ENCODE data around the gene STAT5A. TPM values are rescaled to one million over a fixed set of nuclear protein-coding genes. Genes with fewer than 3 reads are reported as not detected.
"Not testable (repeated sequence)": the region's sequence is repeated elsewhere in the genome, so short reads cannot be mapped to it uniquely, and the experiment has no call there.

Gene STAT5A
- total RNA-seq, 1 donor from 2014 or later: 140 TPM

DNA sequence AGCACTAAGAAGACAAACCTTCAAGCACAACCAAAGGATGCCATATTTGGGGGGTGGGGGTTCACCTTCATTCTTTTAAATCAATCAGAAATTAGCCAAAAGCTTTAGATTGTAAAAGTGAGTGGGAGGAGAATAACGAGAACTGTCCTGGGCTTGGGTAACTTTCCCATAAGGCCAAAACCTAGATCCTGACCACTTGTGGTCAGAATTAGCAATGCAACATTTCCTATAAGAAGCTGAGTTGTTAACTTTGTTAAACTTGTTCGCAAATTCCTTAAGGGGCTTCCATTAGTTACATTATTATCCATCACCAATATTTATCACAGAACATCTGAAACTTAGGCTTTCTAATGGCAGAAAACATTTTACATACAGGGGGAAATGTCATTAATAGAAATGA is 37.2 kb upstream of the STAT5A start:
- TF ChIP-seq, protein P1, sequence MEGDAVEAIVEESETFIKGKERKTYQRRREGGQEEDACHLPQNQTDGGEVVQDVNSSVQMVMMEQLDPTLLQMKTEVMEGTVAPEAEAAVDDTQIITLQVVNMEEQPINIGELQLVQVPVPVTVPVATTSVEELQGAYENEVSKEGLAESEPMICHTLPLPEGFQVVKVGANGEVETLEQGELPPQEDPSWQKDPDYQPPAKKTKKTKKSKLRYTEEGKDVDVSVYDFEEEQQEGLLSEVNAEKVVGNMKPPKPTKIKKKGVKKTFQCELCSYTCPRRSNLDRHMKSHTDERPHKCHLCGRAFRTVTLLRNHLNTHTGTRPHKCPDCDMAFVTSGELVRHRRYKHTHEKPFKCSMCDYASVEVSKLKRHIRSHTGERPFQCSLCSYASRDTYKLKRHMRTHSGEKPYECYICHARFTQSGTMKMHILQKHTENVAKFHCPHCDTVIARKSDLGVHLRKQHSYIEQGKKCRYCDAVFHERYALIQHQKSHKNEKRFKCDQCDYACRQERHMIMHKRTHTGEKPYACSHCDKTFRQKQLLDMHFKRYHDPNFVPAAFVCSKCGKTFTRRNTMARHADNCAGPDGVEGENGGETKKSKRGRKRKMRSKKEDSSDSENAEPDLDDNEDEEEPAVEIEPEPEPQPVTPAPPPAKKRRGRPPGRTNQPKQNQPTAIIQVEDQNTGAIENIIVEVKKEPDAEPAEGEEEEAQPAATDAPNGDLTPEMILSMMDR (IDR thresholded peaks at IDR 0.05): no peak
- Mint-ChIP-seq H3K9me3 (no peaks in the 10 kb centered on the region), H3K4me1 (peaks cover 62% of the 10 kb centered on the region), H3K27me3 (no peaks in the 10 kb centered on the region), H3K4me3 (no peak overlapping the region), H3K36me3 (ENCODE audit: low read depth) (peaks cover 2% of the 10 kb centered on the region), H3K27ac (peak overlapping the region; percentile 30)
- ChIA-PET CTCF (no interaction called here), POLR2A (interaction anchor here (0.9 to 2.5 kb wide), 3 partner anchors 10 to 220 kb away, joined by 4 to 9 read pairs (median 4); no protein-coding TSS in a partner anchor)
- ATAC-seq (ENCODE audit: low read depth) (no peak), DNase-seq (no peak)
- intact Hi-C loops (cut with micrococcal nuclease): no loop called here

DNA sequence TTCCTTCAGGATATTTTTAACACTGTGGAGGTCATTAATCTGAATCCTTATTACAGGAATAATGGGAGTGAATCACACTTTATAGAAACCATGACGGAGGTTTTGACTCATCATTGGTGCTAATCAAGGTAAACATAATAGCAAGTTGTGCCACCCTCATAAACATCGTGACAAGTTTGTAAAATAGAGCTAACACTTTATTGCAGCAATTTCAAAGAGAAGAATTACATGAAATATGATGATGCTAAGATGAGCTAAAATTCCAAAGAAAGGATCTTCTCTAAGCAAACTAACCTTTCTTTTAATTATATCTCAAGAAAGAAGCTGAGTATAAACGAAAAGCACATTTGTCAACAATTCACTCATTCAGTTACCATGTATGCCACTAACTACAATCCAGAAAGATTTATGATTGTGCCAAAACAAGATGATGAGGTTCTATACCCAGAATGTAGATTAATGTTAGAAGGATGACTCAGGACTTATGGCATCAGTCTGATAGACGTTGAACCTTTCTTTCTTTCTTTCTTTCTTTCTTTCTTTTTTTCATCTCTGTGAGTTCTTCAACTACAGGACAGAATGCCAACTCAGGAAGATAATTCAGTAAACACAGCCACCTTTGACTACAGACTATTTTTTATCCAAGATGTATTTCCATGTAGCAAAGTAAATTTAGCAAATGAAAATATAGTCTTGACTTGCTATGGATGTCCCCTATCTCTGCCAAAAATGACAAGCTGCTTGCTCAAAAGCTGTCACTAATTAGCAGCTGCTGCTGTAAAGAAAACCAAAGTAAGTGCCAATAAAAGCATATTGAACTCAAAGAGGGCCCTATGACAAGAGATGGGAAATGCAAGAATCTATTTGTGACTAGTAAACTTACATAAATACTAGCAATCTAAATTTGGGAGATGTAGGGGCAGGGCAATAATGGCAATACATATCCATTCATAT is 35.4 kb upstream of the STAT5A start:
- no peaks in the 10 kb centered on the region for H3K9me3 Mint-ChIP-seq
- no peak overlapping the region for H3K4me3 Mint-ChIP-seq
- ChIA-PET CTCF (interaction anchor here (1.0 kb wide), 1 partner anchor 54 kb away, joined by 3 read pairs; no protein-coding TSS in a partner anchor), POLR2A (no interaction called here)
- H3K27ac Mint-ChIP-seq: peak overlapping the region; percentile 48
- DNase-seq (no peak), ATAC-seq (ENCODE audit: low read depth) (no peak)
- peaks cover 2% of the 10 kb centered on the region for H3K36me3 Mint-ChIP-seq (ENCODE audit: low read depth)
- intact Hi-C loops (cut with micrococcal nuclease): no loop called here
- peaks cover 47% of the 10 kb centered on the region for H3K4me1 Mint-ChIP-seq
- TF ChIP-seq, protein P1 (IDR thresholded peaks at IDR 0.05): no peak
- H3K27me3 Mint-ChIP-seq: no peaks in the 10 kb centered on the region

DNA sequence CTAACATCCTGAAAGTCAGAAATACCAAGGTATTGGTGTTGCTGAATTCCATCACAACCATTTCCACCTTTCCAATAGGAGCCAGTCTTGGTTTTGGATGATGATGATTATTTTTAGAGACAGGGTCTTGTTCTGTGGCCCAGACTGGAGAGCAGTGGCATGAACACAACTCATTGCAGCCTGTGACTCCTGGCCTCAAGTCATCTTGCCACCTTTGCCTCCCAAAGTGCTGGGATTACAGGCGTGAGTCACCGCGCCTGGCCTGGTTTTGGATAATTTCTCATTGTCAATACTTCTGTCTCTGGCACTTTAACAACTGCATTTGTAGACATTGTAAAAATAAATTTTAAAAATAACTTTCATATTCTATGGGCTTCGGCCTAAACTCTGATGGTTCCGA is 34.7 kb upstream of the STAT5A start:
- CTCF ChIA-PET: no interaction called here
- no peak overlapping the region for H3K4me3 Mint-ChIP-seq
- ATAC-seq (ENCODE audit: low read depth): no peak

DNA sequence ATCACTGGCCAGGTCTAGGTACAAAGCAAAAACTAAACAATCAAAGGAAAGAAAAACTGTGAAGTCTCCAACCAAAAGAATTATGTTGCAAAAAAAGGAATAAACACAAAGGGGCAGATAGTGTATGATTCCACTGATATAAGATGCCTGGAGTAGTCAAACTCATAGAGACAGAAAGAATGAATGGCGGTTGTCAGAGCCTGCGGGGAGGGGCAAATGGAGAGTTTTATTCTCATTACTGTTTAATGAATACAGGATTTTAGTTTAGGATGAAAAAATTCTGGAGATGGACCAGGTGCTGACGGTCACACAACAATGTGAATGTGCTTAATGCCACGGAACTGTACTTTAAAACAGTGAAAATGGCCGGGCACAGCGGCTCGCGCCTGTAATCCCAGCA is 32.9 kb upstream of the STAT5A start:
- DNase-seq (no peak), ATAC-seq (ENCODE audit: low read depth) (no peak)
- Mint-ChIP-seq H3K4me3 (no peak overlapping the region), H3K9me3 (no peaks in the 10 kb centered on the region), H3K36me3 (ENCODE audit: low read depth) (peaks cover 2% of the 10 kb centered on the region), H3K4me1 (peaks cover 31% of the 10 kb centered on the region), H3K27ac (no peak overlapping the region), H3K27me3 (no peaks in the 10 kb centered on the region)
- ChIA-PET POLR2A (no interaction called here), CTCF (no interaction called here)
- intact Hi-C loops (cut with micrococcal nuclease): no loop called here
- TF ChIP-seq, protein P1 (IDR thresholded peaks at IDR 0.05): no peak

More for the DNA sequence above, 34.7 kb upstream of the STAT5A start:
- TF ChIP-seq, protein P1 (IDR thresholded peaks at IDR 0.05): no peak
- DNase-seq: no peak
- POLR2A ChIA-PET: no interaction called here
- no peaks in the 10 kb centered on the region for H3K27me3 Mint-ChIP-seq
- H3K4me1 Mint-ChIP-seq: peaks cover 40% of the 10 kb centered on the region
- no peak overlapping the region for H3K27ac Mint-ChIP-seq
- intact Hi-C loops (cut with micrococcal nuclease): no loop called here
- peaks cover 2% of the 10 kb centered on the region for H3K36me3 Mint-ChIP-seq (ENCODE audit: low read depth)
- no peaks in the 10 kb centered on the region for H3K9me3 Mint-ChIP-seq

DNA sequence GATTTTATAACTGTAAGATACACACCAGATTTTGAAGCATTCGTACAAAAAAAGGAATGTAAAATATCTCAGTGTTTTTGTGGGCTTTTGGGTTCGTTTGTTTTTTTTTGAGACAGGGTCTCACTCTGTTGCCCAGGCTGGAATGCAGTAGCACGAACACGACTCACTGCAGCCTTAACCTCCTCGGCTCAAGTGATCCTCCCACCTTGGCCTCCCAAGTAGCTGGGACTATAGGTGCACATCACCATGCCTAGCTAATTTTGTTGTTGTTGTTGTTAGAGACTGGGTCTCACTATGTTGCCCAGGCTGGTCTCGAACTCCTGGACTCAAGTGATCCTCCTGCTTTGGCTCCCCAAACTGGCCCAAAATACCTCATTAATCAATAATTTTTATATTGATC is 28.0 kb upstream of the STAT5A start:
- Mint-ChIP-seq H3K4me1 (peaks cover 19% of the 10 kb centered on the region), H3K9me3 (no peaks in the 10 kb centered on the region), H3K36me3 (ENCODE audit: low read depth) (no peaks in the 10 kb centered on the region), H3K27ac (no peak overlapping the region), H3K27me3 (no peaks in the 10 kb centered on the region), H3K4me3 (no peak overlapping the region)
- intact Hi-C loops (cut with micrococcal nuclease): no loop called here
- ChIA-PET CTCF (interaction anchor here (0.8 kb wide), 1 partner anchor 38 kb away, joined by 3 read pairs; no protein-coding TSS in a partner anchor), POLR2A (interaction anchor here (0.7 kb wide), 1 partner anchor 9 kb away, joined by 4 read pairs; no protein-coding TSS in a partner anchor)
- TF ChIP-seq, protein P1 (IDR thresholded peaks at IDR 0.05): no peak
- DNase-seq: no peak
- ATAC-seq (ENCODE audit: low read depth): no peak

DNA sequence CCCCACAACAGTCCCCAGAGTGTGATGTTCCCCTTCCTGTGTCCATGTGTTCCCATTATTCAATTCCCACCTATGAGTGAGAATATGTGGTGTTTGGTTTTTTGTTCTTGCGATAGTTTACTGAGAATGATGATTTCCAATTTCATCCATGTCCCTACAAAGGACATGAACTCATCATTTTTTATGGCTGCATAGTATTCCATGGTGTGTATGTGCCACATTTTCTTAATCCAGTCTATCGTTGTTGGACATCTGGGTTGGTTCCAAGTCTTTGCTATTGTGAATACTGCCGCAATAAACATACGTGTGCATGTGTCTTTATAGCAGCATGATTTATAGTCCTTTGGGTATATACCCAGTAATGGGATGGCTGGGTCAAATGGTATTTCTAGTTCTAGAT is 23.9 kb upstream of the STAT5A start:
- H3K9me3 Mint-ChIP-seq; DNase-seq; intact Hi-C loops (cut with micrococcal nuclease); CTCF ChIA-PET; H3K27me3 Mint-ChIP-seq; H3K27ac Mint-ChIP-seq; H3K4me3 Mint-ChIP-seq; H3K36me3 Mint-ChIP-seq (ENCODE audit: low read depth); ATAC-seq (ENCODE audit: low read depth): not testable (repeated sequence)
- POLR2A ChIA-PET: interaction anchor here (1.0 kb wide), 1 partner anchor 16 kb away, joined by 4 read pairs; no protein-coding TSS in a partner anchor
- H3K4me1 Mint-ChIP-seq: peaks cover 27% of the 10 kb centered on the region

Measured in activated B cell treated with CpG ODN at 0.5 μM for 24 hours (primary cell).